ENCODE measurements around the gene IGFL4. TPM values are rescaled to one million over a fixed set of nuclear protein-coding genes. Genes with fewer than 3 reads are reported as not detected.

The IGFL4 gene
- total and polyA plus RNA-seq, 2 of the 13 experiments (the other 11 are each of a cell fraction or from before 2014, with no cell fraction given), result 1.2 to 1.4 TPM

- ChIA-PET CTCF (ENCODE audit: low intra/inter-chr PET ratio, low total read pairs) (interaction anchor here (0.7 to 4.6 kb wide), 10 partner anchors 8 to 260 kb away, joined by 3 to 166 read pairs (median 7); no protein-coding TSS in a partner anchor), POLR2A (interaction anchor here (1.1 to 1.5 kb wide), 2 partner anchors 9 to 175 kb away, joined by 3 read pairs; partner anchors contain the start of gene MYPOP)
- H3K4me2 ChIP-seq (ENCODE audit: low read depth, low read length), result peak overlapping the region; percentile 94
- H3K4me3 ChIP-seq (replicated peaks in 1 of 3; ENCODE audit: insufficient read depth in 1 of 3, low read depth in 2 of 3, low read length in 3 of 3), result peak overlapping the region; percentile 63 to 80 (median 65)
- peaks cover 33% of the 10 kb centered on the region for H3K4me1 ChIP-seq (ENCODE audit: insufficient read depth, low read length)
- no peaks in the 10 kb centered on the region for H3K36me3 ChIP-seq (replicated peaks in 1 of 2; ENCODE audit: control insufficient read depth in 1 of 2, insufficient read depth in 2 of 2, low read length in 2 of 2)
- WGBS (ENCODE audit: low lambda C conversion rate), result 5% methylated on average over 13 of the region's 50 CpGs
- FAIRE-seq (peak; percentile 94), DNase-seq (ENCODE audit: low spot score) (peak; percentile 87), ATAC-seq (peak; percentile 98)
- H3K27ac ChIP-seq (ENCODE audit: extremely low read length, insufficient read depth, low read length), result no peak overlapping the region
- intact Hi-C loops (cut with micrococcal nuclease; ENCODE audit: unreplicated experiment), result loop anchor here (1.0 to 5.0 kb wide), 4 partner anchors 40 to 260 kb away; partner anchors contain the start of gene RSPH6A
- no peaks in the 10 kb centered on the region for H3K79me2 ChIP-seq (ENCODE audit: insufficient read depth, low read length)
- peak overlapping the region; percentile 52 for H3K9ac ChIP-seq (ENCODE audit: insufficient read depth, low read depth, low read length)
- peak overlapping the region; percentile 79 for H2AFZ ChIP-seq (ENCODE audit: low read length)
- in situ Hi-C loops (cut with HindIII; ENCODE audit: extremely low pct_ligation_motif_present, low pct_unique_long_range_greater_than_20kb), result loop anchor here (5.0 to 10.0 kb wide), 2 partner anchors 50 to 172 kb away; partner anchors contain the start of gene MYPOP
- H3K27me3 ChIP-seq (ENCODE audit: control insufficient read depth in 1 of 2, insufficient read depth in 2 of 2, low read length in 2 of 2), result no peaks in the 10 kb centered on the region; a peak in 1 of 5 replicates
- H3K9me3 ChIP-seq (ENCODE audit: low read length), result no peaks in the 10 kb centered on the region
- no peaks in the 10 kb centered on the region for H4K20me1 ChIP-seq (ENCODE audit: insufficient read depth, low read length)
- BruUV-seq (replicated peaks), result no TSS peak
- TF ChIP-seq SMAD1 (CRISPR knock-in tag; IDR thresholded peaks at IDR 0.05; ENCODE audit: borderline replicate concordance, low read depth) (no peak), PBX3 (CRISPR knock-in tag; IDR thresholded peaks at IDR 0.05; ENCODE audit: borderline replicate concordance) (no peak), MAZ (IDR thresholded peaks at IDR 0.05; ENCODE audit: borderline replicate concordance, low read depth, low read length) (no peak), MAZ (CRISPR knock-in tag; IDR thresholded peaks at IDR 0.05; ENCODE audit: low read depth) (0 out of 2 replicates have a peak, but pooled peaks have one; percentile 40), ETV6 (CRISPR knock-in tag; conservative IDR thresholded peaks at IDR 0.05) (no peak; the same call in 1 of the 2 replicates), KDM1A (CRISPR knock-in tag; IDR thresholded peaks at IDR 0.05) (no peak), MYNN (CRISPR knock-in tag; IDR thresholded peaks at IDR 0.05; ENCODE audit: low read depth) (no peak), FOXO1 (CRISPR knock-in tag; IDR thresholded peaks at IDR 0.05) (0 out of 2 replicates have a peak, but pooled peaks have one; percentile 10), EZH2 (conservative IDR thresholded peaks at IDR 0.05; ENCODE audit: low read depth, low read length) (no peak), POGK (CRISPR knock-in tag; conservative IDR thresholded peaks at IDR 0.05) (0 out of 2 replicates have a peak, but pooled peaks have one; percentile 12), MAFK (conservative IDR thresholded peaks at IDR 0.05 in 1 of 2, IDR thresholded peaks at IDR 0.05 in 1 of 2; ENCODE audit: low read length in 2 of 2) (no peak), ZNF343 (CRISPR knock-in tag; IDR thresholded peaks at IDR 0.05) (no peak), POLR2AphosphoS2 (IDR thresholded peaks at IDR 0.05; ENCODE audit: low read depth, low read length) (no peak), ATF4 (CRISPR knock-in tag; IDR thresholded peaks at IDR 0.05) (no peak), GATAD1 (CRISPR knock-in tag; IDR thresholded peaks at IDR 0.05) (peak; percentile 62; the same call in 1 of the 2 replicates), ADNP (CRISPR knock-in tag; IDR thresholded peaks at IDR 0.05) (no peak), ZNF546 (CRISPR knock-in tag; conservative IDR thresholded peaks at IDR 0.05) (no peak), HIVEP1 (CRISPR knock-in tag; IDR thresholded peaks at IDR 0.05) (no peak; the same call in 1 of the 2 replicates), ZNF605 (CRISPR knock-in tag; IDR thresholded peaks at IDR 0.05) (peak; percentile 63; the same call in 1 of the 2 replicates), ZNF335 (CRISPR knock-in tag; IDR thresholded peaks at IDR 0.05) (peak; percentile 25; the same call in 1 of the 2 replicates)
These were observed 36.4 kb upstream of the IGFL4 start for GRCh38 chr19:46076951-46077814.
